Measurements from ENCODE around the gene WWP2. TPM values are rescaled to one million over a fixed set of nuclear protein-coding genes. Genes with fewer than 3 reads are reported as not detected.

The WWP2 gene
- total RNA-seq, 1 experiment from 2014 or later, result 40.2 TPM

GRCh38 chr16:69855592-69855991 lies 93.5 kb downstream of the WWP2 start:
- no peaks in the 10 kb centered on the region for H4K20me1 ChIP-seq (ENCODE audit: control insufficient read depth, insufficient read depth, insufficient read length)
- H2BK12ac ChIP-seq (ENCODE audit: insufficient read length, low read depth, low read length), result no peak overlapping the region
- peak overlapping the region in 2 of 3 experiments; percentile 7 to 24; a peak in 2 of 7 replicates for H3K27ac Mint-ChIP-seq
- H3K4ac ChIP-seq (ENCODE audit: low read depth, low read length), result no peak overlapping the region
- H4K91ac ChIP-seq (ENCODE audit: insufficient read length, low read depth, low read length), result no peak overlapping the region
- no peak overlapping the region for H3K18ac ChIP-seq (ENCODE audit: insufficient read length, low read depth, low read length)
- H2AFZ ChIP-seq (ENCODE audit: low read length), result no peak overlapping the region
- TF ChIP-seq CTCF (conservative IDR thresholded peaks at IDR 0.05), result no peak
- peaks cover 0 to under 1% (median 0%) of the 10 kb centered on the region in 3 experiments; a peak in 3 of 7 replicates for H3K36me3 Mint-ChIP-seq (ENCODE audit: insufficient read depth in 1 of 3, low read depth in 3 of 3)
- H3K9ac ChIP-seq (ENCODE audit: extremely low read depth, insufficient read length, low read length), result no peak overlapping the region
- no peaks in the 10 kb centered on the region for H3K23me2 ChIP-seq (ENCODE audit: insufficient read length, low read depth, low read length, poor library complexity, severe bottlenecking)
- no peaks in the 10 kb centered on the region for H3K27me3 ChIP-seq (ENCODE audit: insufficient read depth, low read length)
- H3K4me1 Mint-ChIP-seq, result peaks cover 7 to 8% of the 10 kb centered on the region in 2 experiments
- no peaks in the 10 kb centered on the region for H3K9me3 ChIP-seq (ENCODE audit: control insufficient read depth, low read depth, low read length)
- no peak overlapping the region for H3T11ph ChIP-seq (ENCODE audit: low read length)
- WGBS (ENCODE audit: extremely low coverage, insufficient read length, low lambda C conversion rate), result no CpG with 5 or more reads among the region's 2 CpGs
- no peak overlapping the region for H2BK15ac ChIP-seq (ENCODE audit: low read depth, low read length)
- H2BK20ac ChIP-seq (ENCODE audit: low read depth, low read length, poor library complexity, severe bottlenecking), result no peak overlapping the region
- H3K79me2 ChIP-seq (ENCODE audit: insufficient read depth, low read length), result no peaks in the 10 kb centered on the region
- H2AK5ac ChIP-seq (ENCODE audit: insufficient read length, low read length), result no peak overlapping the region
- H2BK5ac ChIP-seq (ENCODE audit: insufficient read length, low read length), result no peak overlapping the region
- H4K5ac ChIP-seq (ENCODE audit: insufficient read length, low read depth, low read length), result no peak overlapping the region
- no peaks in the 10 kb centered on the region for H3K9me3 Mint-ChIP-seq
- no peak overlapping the region for H3K23ac ChIP-seq (ENCODE audit: insufficient read length, low read depth, low read length)
- H3K4me1 ChIP-seq (ENCODE audit: insufficient read depth, low read length), result no peaks in the 10 kb centered on the region
- H3K4me2 ChIP-seq (ENCODE audit: insufficient read depth, insufficient read length, low read length), result no peak overlapping the region
- H3K14ac ChIP-seq (ENCODE audit: insufficient read depth, low read length), result no peak overlapping the region
- H3K79me1 ChIP-seq (ENCODE audit: insufficient read depth, low read depth, low read length, poor library complexity, severe bottlenecking), result no peaks in the 10 kb centered on the region
- no peak overlapping the region for H3K4me3 Mint-ChIP-seq
- no peak overlapping the region for H4K8ac ChIP-seq (replicated peaks; ENCODE audit: insufficient read length, low read depth, low read length)
- H3K27me3 Mint-ChIP-seq (ENCODE audit: low read depth), result no peaks in the 10 kb centered on the region
- no peak for DNase-seq
- no peak overlapping the region for H3K56ac ChIP-seq (ENCODE audit: insufficient read length, low read depth, low read length)
- H3K27ac ChIP-seq (ENCODE audit: insufficient read length, low read depth, low read length), result no peak overlapping the region
- H2BK120ac ChIP-seq (ENCODE audit: low read depth, low read length, poor library complexity, severe bottlenecking), result no peak overlapping the region

All from H9 (cell line).